ENCODE results near the gene TM2D3. TPM values are rescaled to one million over a fixed set of nuclear protein-coding genes. Genes with fewer than 3 reads are reported as not detected.

The TM2D3 gene
- total RNA-seq, 1 experiment from 2014 or later = 35.2 TPM

DNA sequence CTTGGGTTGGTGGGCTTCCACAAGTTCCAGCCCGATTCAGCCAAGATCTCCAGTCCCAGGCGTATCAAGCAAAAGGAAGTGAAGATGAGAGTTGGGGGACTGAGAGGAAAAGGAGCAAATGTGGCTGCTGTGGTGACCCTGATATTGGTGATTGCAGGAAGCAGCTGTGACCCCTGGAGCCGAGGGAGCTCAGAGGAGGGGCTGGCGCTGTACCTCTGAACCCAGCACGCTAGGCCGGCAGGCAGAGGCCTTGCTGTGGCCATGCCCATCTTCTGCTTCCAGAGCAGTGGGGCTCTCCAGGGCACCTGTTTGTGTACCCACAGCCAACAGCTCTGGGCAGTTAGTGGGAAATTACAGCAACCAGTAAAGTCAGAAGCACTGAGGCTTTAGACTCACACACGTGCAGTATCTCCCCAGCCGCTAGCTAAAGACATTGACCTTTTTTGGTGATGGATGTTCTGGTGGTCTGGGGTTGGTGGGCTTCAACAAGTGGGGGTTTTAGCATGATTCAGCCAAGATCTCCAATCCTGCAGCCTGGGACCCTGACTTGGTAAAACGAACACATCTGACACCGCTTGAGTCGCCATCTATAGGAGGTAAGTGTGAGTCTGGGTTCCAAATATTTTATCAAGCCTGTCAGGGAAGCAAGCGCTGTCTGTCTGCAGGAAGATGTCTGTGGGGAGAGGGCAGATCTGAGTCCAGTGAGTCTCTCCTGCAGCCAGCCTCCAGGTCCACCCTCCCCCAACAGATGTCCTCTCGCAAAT, 33.1 kb downstream of the TM2D3 start:
- Histone ChIP-seq H4K20me1 (ENCODE audit: insufficient read depth) (no peaks in the 10 kb centered on the region), H3K9me3 (ENCODE audit: control insufficient read depth in 1 of 2, insufficient read depth in 1 of 2, low read depth in 1 of 2, low read length in 2 of 2) (no peaks in the 10 kb centered on the region), H3K9ac (ENCODE audit: low read length) (no peak overlapping the region), H3K27ac (ENCODE audit: low read depth, low read length) (no peak overlapping the region), H3K27me3 (ENCODE audit: insufficient read depth, low read length) (no peaks in the 10 kb centered on the region), H3K36me3 (ENCODE audit: control insufficient read depth in 1 of 2, insufficient read depth in 2 of 2, low read length in 2 of 2) (no peaks in the 10 kb centered on the region), H3K4me1 (ENCODE audit: control insufficient read depth in 1 of 2, insufficient read depth in 2 of 2, low read length in 2 of 2) (peaks cover 13 to 20% of the 10 kb centered on the region in 2 experiments), H3K4me3 (replicated peaks in 1 of 2; ENCODE audit: low read depth in 1 of 2, low read length in 2 of 2) (no peak overlapping the region), H3K9me2 (ENCODE audit: insufficient read depth) (no peaks in the 10 kb centered on the region), H3K4me2 (ENCODE audit: low read length) (no peak overlapping the region), H3K79me2 (ENCODE audit: insufficient read depth, low read length) (no peaks in the 10 kb centered on the region), H2AFZ (ENCODE audit: low read depth, low read length, poor library complexity, severe bottlenecking) (no peak overlapping the region)
- intact Hi-C loops (cut with micrococcal nuclease) = no loop called here
- no peak for DNase-seq (ENCODE audit: low read depth, low spot score)
- BruUV-seq (replicated peaks) = no TSS peak
- POLR2A ChIA-PET = no interaction called here
- ATAC-seq = no peak
- RAD21 ChIA-PET (ENCODE audit: low non-redundant PET in 1 of 2, low total read pairs in 2 of 2, uncharacterized antibody in 2 of 2, unreplicated experiment in 2 of 2) = no interaction called here
- TF ChIP-seq POLR2A (IDR thresholded peaks at IDR 0.05; ENCODE audit: borderline replicate concordance, extremely low read depth, insufficient read depth, insufficient read length) (no peak), JUND (IDR thresholded peaks at IDR 0.05) (no peak), CEBPB (IDR thresholded peaks at IDR 0.05; ENCODE audit: low read depth) (no peak), FOSL1 (IDR thresholded peaks at IDR 0.05; ENCODE audit: low read depth) (no peak), ZFX (IDR thresholded peaks at IDR 0.05) (no peak), EZH2 (IDR thresholded peaks at IDR 0.05) (no peak), EZH2phosphoT487 (IDR thresholded peaks at IDR 0.05; ENCODE audit: borderline replicate concordance) (no peak), ZNF274 (IDR thresholded peaks at IDR 0.05; ENCODE audit: low read depth, low read length) (no peak), SP1 (IDR thresholded peaks at IDR 0.05; ENCODE audit: low read depth) (no peak), TCF7L2 (IDR thresholded peaks at IDR 0.05; ENCODE audit: borderline replicate concordance, extremely low read depth, insufficient read depth, insufficient read length) (no peak), POLR2AphosphoS5 (IDR thresholded peaks at IDR 0.05; ENCODE audit: low read depth, low read length) (no peak), EGR1 (IDR thresholded peaks at IDR 0.05; ENCODE audit: low read depth) (no peak), RAD21 (IDR thresholded peaks at IDR 0.05; ENCODE audit: low read depth) (no peak), YY1 (IDR thresholded peaks at IDR 0.05; ENCODE audit: extremely low read depth, insufficient replicate concordance, low read depth, low read length) (no peak), CBX3 (IDR thresholded peaks at IDR 0.05; ENCODE audit: low read depth) (no peak), SRF (IDR thresholded peaks at IDR 0.05; ENCODE audit: low read depth) (no peak)
- TF ChIP-seq, protein P1, sequence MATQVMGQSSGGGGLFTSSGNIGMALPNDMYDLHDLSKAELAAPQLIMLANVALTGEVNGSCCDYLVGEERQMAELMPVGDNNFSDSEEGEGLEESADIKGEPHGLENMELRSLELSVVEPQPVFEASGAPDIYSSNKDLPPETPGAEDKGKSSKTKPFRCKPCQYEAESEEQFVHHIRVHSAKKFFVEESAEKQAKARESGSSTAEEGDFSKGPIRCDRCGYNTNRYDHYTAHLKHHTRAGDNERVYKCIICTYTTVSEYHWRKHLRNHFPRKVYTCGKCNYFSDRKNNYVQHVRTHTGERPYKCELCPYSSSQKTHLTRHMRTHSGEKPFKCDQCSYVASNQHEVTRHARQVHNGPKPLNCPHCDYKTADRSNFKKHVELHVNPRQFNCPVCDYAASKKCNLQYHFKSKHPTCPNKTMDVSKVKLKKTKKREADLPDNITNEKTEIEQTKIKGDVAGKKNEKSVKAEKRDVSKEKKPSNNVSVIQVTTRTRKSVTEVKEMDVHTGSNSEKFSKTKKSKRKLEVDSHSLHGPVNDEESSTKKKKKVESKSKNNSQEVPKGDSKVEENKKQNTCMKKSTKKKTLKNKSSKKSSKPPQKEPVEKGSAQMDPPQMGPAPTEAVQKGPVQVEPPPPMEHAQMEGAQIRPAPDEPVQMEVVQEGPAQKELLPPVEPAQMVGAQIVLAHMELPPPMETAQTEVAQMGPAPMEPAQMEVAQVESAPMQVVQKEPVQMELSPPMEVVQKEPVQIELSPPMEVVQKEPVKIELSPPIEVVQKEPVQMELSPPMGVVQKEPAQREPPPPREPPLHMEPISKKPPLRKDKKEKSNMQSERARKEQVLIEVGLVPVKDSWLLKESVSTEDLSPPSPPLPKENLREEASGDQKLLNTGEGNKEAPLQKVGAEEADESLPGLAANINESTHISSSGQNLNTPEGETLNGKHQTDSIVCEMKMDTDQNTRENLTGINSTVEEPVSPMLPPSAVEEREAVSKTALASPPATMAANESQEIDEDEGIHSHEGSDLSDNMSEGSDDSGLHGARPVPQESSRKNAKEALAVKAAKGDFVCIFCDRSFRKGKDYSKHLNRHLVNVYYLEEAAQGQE (IDR thresholded peaks at IDR 0.05; ENCODE audit: low read depth) = no peak
- TF ChIP-seq, protein P2, sequence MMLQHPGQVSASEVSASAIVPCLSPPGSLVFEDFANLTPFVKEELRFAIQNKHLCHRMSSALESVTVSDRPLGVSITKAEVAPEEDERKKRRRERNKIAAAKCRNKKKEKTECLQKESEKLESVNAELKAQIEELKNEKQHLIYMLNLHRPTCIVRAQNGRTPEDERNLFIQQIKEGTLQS (IDR thresholded peaks at IDR 0.05) = no peak
- TF ChIP-seq, protein P3, sequence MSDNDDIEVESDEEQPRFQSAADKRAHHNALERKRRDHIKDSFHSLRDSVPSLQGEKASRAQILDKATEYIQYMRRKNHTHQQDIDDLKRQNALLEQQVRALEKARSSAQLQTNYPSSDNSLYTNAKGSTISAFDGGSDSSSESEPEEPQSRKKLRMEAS (IDR thresholded peaks at IDR 0.05) = no peak
- TF ChIP-seq, protein P4, sequence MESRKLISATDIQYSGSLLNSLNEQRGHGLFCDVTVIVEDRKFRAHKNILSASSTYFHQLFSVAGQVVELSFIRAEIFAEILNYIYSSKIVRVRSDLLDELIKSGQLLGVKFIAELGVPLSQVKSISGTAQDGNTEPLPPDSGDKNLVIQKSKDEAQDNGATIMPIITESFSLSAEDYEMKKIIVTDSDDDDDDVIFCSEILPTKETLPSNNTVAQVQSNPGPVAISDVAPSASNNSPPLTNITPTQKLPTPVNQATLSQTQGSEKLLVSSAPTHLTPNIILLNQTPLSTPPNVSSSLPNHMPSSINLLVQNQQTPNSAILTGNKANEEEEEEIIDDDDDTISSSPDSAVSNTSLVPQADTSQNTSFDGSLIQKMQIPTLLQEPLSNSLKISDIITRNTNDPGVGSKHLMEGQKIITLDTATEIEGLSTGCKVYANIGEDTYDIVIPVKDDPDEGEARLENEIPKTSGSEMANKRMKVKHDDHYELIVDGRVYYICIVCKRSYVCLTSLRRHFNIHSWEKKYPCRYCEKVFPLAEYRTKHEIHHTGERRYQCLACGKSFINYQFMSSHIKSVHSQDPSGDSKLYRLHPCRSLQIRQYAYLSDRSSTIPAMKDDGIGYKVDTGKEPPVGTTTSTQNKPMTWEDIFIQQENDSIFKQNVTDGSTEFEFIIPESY (IDR thresholded peaks at IDR 0.05; ENCODE audit: extremely low read depth, insufficient replicate concordance, low read length) = no peak
- CTCF ChIA-PET = no interaction called here

All from HCT116 (cell line).